Neural progenitor cell (in vitro differentiated cells): ENCODE data around the gene MMEL1.

Source experiments
- CTCF ChIP-seq: fragments of 200-600 bp; sonication (generic); IDR thresholded peaks from 2 replicates; pipeline ENCODE4 v1.5.1; 2017; ENCODE audit warnings: antibody characterized with exemption, mild to moderate bottlenecking
- EZH2 ChIP-seq: fragments of 200-600 bp; sonication (generic); IDR thresholded peaks from 2 replicates; pipeline ENCODE4 v1.6.1; 2017; ENCODE audit warnings: antibody characterized with exemption, mild to moderate bottlenecking, moderate library complexity
- EZH2phosphoT487 ChIP-seq: fragments of 200-600 bp; sonication (generic); IDR thresholded peaks from 2 replicates; pipeline ENCODE4 v1.6.1; 2017; ENCODE audit warnings: antibody characterized with exemption

- TF ChIP-seq EZH2phosphoT487, result no peak
- no peak for TF ChIP-seq CTCF
- no peak for TF ChIP-seq EZH2
Observed at GRCh38 chr1:2624735-2625300, 8.0 kb downstream of the MMEL1 start.
